HepG2 (cell line): Measurements from ENCODE around the gene ZSCAN5C. TPM values are rescaled to one million over a fixed set of nuclear protein-coding genes. Genes with fewer than 3 reads are reported as not detected.
A peak's percentile ranks its signal among the peaks of the same experiment; 100 is the strongest.

Source experiments
- ATAC-seq: fragments of 200-7000 bp; cut with Tn5 transposase; 3 replicates; pipeline ENCODE4 v1.9.1; 2020; ENCODE audit warnings: mild to moderate bottlenecking, moderate library complexity
- BruUV-seq: library from RNA; stranded (reverse); fragments of 400-500 nt; replicated peaks from 2 replicates; lab custom pipeline; 2021; lab: Mats Ljungman, UMichigan
- CTCF ChIA-PET: fragments of 300-600 bp; formaldehyde crosslinking; extraction: SDS; loops from one replicate; lab custom pipeline; 2021; ENCODE audit warnings: low total read pairs, inconsistent platforms, low intra/inter-chr PET ratio; lab: Yijun Ruan, JAX
- POLR2A ChIA-PET: fragments of 350-600 bp; sonication (Branson Sonifier 250); formaldehyde crosslinking; loops from one replicate; lab custom pipeline; 2020; ENCODE audit warnings: antibody characterized with exemption, inconsistent platforms; lab: Yijun Ruan, JAX
- DNase-seq: peaks from one replicate; pipeline ENCODE4 v3.0.0-alpha.2; 2015; ENCODE audit warnings: low spot score
- FAIRE-seq: peaks from 3 replicates; lab custom pipeline; 2011; peaks lifted over from hg19 to GRCh38; lab: Jason Lieb, UNC
- H2AFZ ChIP-seq: one replicate; pipeline ENCODE4 v1.6.1; 2011; ENCODE audit warnings: low read length, inconsistent platforms
- H3K27ac ChIP-seq: fragments of 300-600 bp; 3 replicates; pipeline ENCODE4 v1.8.0; 2011; ENCODE audit warnings: mixed run types, mild to moderate bottlenecking, mixed read lengths, low read length, inconsistent platforms; ENCODE audit not compliant: insufficient read depth; ENCODE audit errors: extremely low read length
- H3K27me3 ChIP-seq, 2 experiments: fragments of 200-600 bp in 1 of 2; 2 replicates in 1 of 2; 3 replicates in 1 of 2; pipeline versions ENCODE4 v1.6.0 to v1.8.0; 2011; ENCODE audit warnings: low read length in 2 of 2, mild to moderate bottlenecking in 2 of 2, moderate library complexity in 2 of 2, inconsistent platforms in 1 of 2; ENCODE audit not compliant: insufficient read depth in 2 of 2, control insufficient read depth in 1 of 2
- H3K36me3 ChIP-seq, 2 experiments: fragments of 200-600 bp in 1 of 2; replicated peaks in 1 of 2; 2 replicates in 1 of 2; 3 replicates in 1 of 2; pipeline versions ENCODE4 v1.5.1 to v1.8.0; 2011; ENCODE audit warnings: low read length in 2 of 2, inconsistent platforms in 1 of 2; ENCODE audit not compliant: insufficient read depth in 2 of 2, control insufficient read depth in 1 of 2
- H3K4me1 ChIP-seq: 2 replicates; pipeline ENCODE4 v1.5.1; 2012; ENCODE audit warnings: low read length, inconsistent platforms; ENCODE audit not compliant: insufficient read depth
- H3K4me2 ChIP-seq: 2 replicates; pipeline ENCODE4 v1.6.0; 2011; ENCODE audit warnings: low read depth, low read length, inconsistent platforms
- H3K4me3 ChIP-seq, 3 experiments: fragments of 200-600 bp in 1 of 3; sonication (generic), shearing (Covaris generic) in 1 of 3; replicated peaks in 1 of 3; 2 replicates each; pipeline ENCODE4 v1.5.1; 2011 to 2016; ENCODE audit warnings: low read length in 3 of 3, inconsistent platforms in 2 of 3, low read depth in 2 of 3, mild to moderate bottlenecking in 2 of 3, control low read depth in 1 of 3, mixed read lengths in 1 of 3; ENCODE audit not compliant: insufficient read depth in 1 of 3
- H3K79me2 ChIP-seq: one replicate; pipeline ENCODE4 v1.6.1; 2011; ENCODE audit warnings: low read length, inconsistent platforms; ENCODE audit not compliant: insufficient read depth
- H3K9ac ChIP-seq: 2 replicates; pipeline ENCODE4 v1.6.0; 2011; ENCODE audit warnings: mild to moderate bottlenecking, low read depth, low read length, inconsistent platforms; ENCODE audit not compliant: insufficient read depth
- H3K9me3 ChIP-seq: 2 replicates; pipeline ENCODE4 v1.5.1; 2012; ENCODE audit warnings: mild to moderate bottlenecking, low read length
- H4K20me1 ChIP-seq: 2 replicates; pipeline ENCODE4 v1.6.0; 2011; ENCODE audit warnings: inconsistent platforms, mild to moderate bottlenecking, low read length, moderate library complexity; ENCODE audit not compliant: insufficient read depth
- ARNT ChIP-seq: fragments of 450-650 bp; IDR thresholded peaks from 2 replicates; pipeline ENCODE4 v1.6.1; 2017
- CREB1 ChIP-seq, 2 experiments: fragments of 450-650 bp in 1 of 2; IDR thresholded peaks; 2 replicates each; pipeline ENCODE4 v1.6.1; 2016 to 2017; ENCODE audit warnings: control low read depth in 1 of 2, mild to moderate bottlenecking in 1 of 2, missing compliant biosample characterization in 1 of 2, missing genetic modification characterization in 1 of 2
- IKZF1 ChIP-seq: fragments of 450-650 bp; IDR thresholded peaks from 2 replicates; pipeline ENCODE4 v1.7.1; 2016
- NCOA1 ChIP-seq: sonication (generic); formaldehyde crosslinking; IDR thresholded peaks from 2 replicates; pipeline ENCODE4 v1.9.0; 2021; ENCODE audit warnings: missing genetic modification reagents
- SIN3A ChIP-seq: IDR thresholded peaks from 2 replicates; pipeline ENCODE4 v1.6.1; 2011; ENCODE audit warnings: low read depth, mild to moderate bottlenecking, control low read depth, low read length, borderline replicate concordance
- SOX13 ChIP-seq, 3 experiments: fragments of 450-650 bp in 1 of 3; sonication (generic) in 1 of 3; formaldehyde crosslinking in 1 of 3; IDR thresholded peaks in 2 of 3; conservative IDR thresholded peaks in 1 of 3; 2 replicates each; pipeline versions ENCODE4 v1.5.0 to v1.6.1; 2016 to 2020; ENCODE audit warnings: antibody characterized with exemption in 1 of 3, mild to moderate bottlenecking in 1 of 3, missing compliant biosample characterization in 1 of 3, missing genetic modification reagents in 1 of 3, moderate library complexity in 1 of 3
- WGBS: methylation state at CpG from one replicate; pipeline ENCODE4 v1.1.6; 2017; ENCODE audit warnings: low lambda C conversion rate; 5-methylcytosine and 5-hydroxymethylcytosine counted together
- in situ Hi-C: cut with HindIII; loops from 2 replicates; pipeline ENCODE4 v1.10.0; 2017; ENCODE audit warnings: low pct_unique_long_range_greater_than_20kb; ENCODE audit not compliant: extremely low pct_ligation_motif_present
- intact Hi-C: fragments of 100-400 bp; cut with micrococcal nuclease; formaldehyde crosslinking; loops from one replicate; pipeline ENCODE4 v1.10.0; 2022; ENCODE audit not compliant: unreplicated experiment
- polyA plus RNA-seq, 8 experiments: library from polyadenylated mRNA; depleted of rRNA in 3 of 8; stranded (reverse) in 7 of 8; unstranded in 1 of 8; fragments of >200 nt; fragmentation: Illumina TruSeq in 4 of 8; extraction: Trizol in 4 of 8; gene quantifications; 2 replicates each; pipeline versions ENCODE4 v1.2.1 to v1.2.3, GENCODE V29; 2011 to 2016; ENCODE audit warnings: low read depth in 4 of 8, missing spikeins in 1 of 8, mixed read lengths in 1 of 8; ENCODE audit not compliant: insufficient read depth in 1 of 8
- total RNA-seq, 5 experiments: library from RNA; depleted of rRNA; stranded (reverse); fragments of >200 nt; fragmentation: Illumina TruSeq; extraction: Trizol; gene quantifications; 2 replicates each; pipeline ENCODE4 v1.2.3, GENCODE V29; 2016; ENCODE audit warnings: low read depth in 1 of 5
- TF ChIP-seq, protein P1 (sequence below): sonication (generic); formaldehyde crosslinking; IDR thresholded peaks from 2 replicates; pipeline ENCODE4 v1.5.0; 2020; ENCODE audit warnings: mild to moderate bottlenecking, missing genetic modification reagents
- TF ChIP-seq, protein P2 (sequence below): sonication (generic); formaldehyde crosslinking; IDR thresholded peaks from 2 replicates; pipeline ENCODE4 v1.4.0; 2020; ENCODE audit warnings: missing genetic modification reagents, mild to moderate bottlenecking, borderline replicate concordance

Gene ZSCAN5C
- total and polyA plus RNA-seq, 2 of the 13 experiments (the other 11 are each of a cell fraction or from before 2014, with no cell fraction given), result not detected

DNA sequence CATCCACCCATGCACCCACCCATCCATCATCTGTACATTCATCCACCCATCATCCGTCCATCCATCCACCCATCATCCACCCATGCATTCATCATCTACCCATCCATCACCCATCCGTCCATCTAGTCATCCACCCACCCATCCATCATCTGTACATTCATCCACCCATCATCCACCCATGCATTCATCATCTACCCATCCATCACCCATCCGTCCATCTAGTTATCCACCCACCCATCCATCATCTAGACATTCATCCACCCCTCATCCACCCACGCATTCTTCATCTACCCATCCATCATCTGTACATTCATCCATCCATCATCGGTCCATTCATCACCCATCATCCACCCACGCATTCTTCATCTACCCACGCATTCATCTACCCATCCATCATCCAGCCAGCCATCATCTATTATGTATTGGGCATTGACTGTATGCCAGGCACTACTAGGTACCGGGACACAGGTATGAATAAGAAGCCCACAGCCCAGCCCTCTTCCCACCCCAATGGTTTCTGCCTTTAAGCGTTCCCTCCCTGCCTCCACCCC is 43.0 kb upstream of the ZSCAN5C start:
- no peaks in the 10 kb centered on the region for H3K9me3 ChIP-seq
- intact Hi-C loops, result no loop called here
- 96% methylated on average over 9 of the region's 9 CpGs for WGBS

More for the DNA sequence above, 43.0 kb upstream of the ZSCAN5C start:
- Histone ChIP-seq H3K79me2 (peaks cover 3% of the 10 kb centered on the region), H3K27ac (no peak overlapping the region), H3K4me3 (no peak overlapping the region), H2AFZ (no peak overlapping the region), H4K20me1 (no peaks in the 10 kb centered on the region), H3K4me1 (peaks cover 9% of the 10 kb centered on the region), H3K36me3 (peaks cover 18 to 46% of the 10 kb centered on the region in 2 experiments), H3K4me2 (no peak overlapping the region), H3K27me3 (no peaks in the 10 kb centered on the region), H3K9ac (no peak overlapping the region)
- no TSS peak for BruUV-seq
- no peak for FAIRE-seq
- no peak for ATAC-seq
- in situ Hi-C loops, result no loop called here
- POLR2A ChIA-PET, result no interaction called here
- TF ChIP-seq, protein P1, sequence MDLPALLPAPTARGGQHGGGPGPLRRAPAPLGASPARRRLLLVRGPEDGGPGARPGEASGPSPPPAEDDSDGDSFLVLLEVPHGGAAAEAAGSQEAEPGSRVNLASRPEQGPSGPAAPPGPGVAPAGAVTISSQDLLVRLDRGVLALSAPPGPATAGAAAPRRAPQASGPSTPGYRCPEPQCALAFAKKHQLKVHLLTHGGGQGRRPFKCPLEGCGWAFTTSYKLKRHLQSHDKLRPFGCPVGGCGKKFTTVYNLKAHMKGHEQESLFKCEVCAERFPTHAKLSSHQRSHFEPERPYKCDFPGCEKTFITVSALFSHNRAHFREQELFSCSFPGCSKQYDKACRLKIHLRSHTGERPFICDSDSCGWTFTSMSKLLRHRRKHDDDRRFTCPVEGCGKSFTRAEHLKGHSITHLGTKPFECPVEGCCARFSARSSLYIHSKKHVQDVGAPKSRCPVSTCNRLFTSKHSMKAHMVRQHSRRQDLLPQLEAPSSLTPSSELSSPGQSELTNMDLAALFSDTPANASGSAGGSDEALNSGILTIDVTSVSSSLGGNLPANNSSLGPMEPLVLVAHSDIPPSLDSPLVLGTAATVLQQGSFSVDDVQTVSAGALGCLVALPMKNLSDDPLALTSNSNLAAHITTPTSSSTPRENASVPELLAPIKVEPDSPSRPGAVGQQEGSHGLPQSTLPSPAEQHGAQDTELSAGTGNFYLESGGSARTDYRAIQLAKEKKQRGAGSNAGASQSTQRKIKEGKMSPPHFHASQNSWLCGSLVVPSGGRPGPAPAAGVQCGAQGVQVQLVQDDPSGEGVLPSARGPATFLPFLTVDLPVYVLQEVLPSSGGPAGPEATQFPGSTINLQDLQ, result no peak
- TF ChIP-seq SIN3A (no peak), ARNT (0 out of 2 replicates have a peak, but pooled peaks have one; percentile 31), SOX13 (IDR thresholded peaks at IDR 0.05) (no peak), SOX13 (CRISPR knock-in tag; conservative IDR thresholded peaks at IDR 0.05 in 1 of 2, IDR thresholded peaks at IDR 0.05 in 1 of 2) (no peak), IKZF1 (0 out of 2 replicates have a peak, but pooled peaks have one; percentile 52), CREB1 (IDR thresholded peaks at IDR 0.05) (peak; percentile 45; the same call in 1 of the 2 replicates), CREB1 (CRISPR knock-in tag; IDR thresholded peaks at IDR 0.05) (no peak), NCOA1 (CRISPR knock-in tag) (no peak)
- TF ChIP-seq, protein P2, sequence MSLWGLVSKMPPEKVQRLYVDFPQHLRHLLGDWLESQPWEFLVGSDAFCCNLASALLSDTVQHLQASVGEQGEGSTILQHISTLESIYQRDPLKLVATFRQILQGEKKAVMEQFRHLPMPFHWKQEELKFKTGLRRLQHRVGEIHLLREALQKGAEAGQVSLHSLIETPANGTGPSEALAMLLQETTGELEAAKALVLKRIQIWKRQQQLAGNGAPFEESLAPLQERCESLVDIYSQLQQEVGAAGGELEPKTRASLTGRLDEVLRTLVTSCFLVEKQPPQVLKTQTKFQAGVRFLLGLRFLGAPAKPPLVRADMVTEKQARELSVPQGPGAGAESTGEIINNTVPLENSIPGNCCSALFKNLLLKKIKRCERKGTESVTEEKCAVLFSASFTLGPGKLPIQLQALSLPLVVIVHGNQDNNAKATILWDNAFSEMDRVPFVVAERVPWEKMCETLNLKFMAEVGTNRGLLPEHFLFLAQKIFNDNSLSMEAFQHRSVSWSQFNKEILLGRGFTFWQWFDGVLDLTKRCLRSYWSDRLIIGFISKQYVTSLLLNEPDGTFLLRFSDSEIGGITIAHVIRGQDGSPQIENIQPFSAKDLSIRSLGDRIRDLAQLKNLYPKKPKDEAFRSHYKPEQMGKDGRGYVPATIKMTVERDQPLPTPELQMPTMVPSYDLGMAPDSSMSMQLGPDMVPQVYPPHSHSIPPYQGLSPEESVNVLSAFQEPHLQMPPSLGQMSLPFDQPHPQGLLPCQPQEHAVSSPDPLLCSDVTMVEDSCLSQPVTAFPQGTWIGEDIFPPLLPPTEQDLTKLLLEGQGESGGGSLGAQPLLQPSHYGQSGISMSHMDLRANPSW (CRISPR knock-in tag), result no peak
- DNase-seq, result no peak
- CTCF ChIA-PET, result no interaction called here
